HEK293 (cell line): ENCODE measurements around the gene CDC14A.

Source experiments
- CTCF ChIA-PET: fragments of 350-600 bp; formaldehyde crosslinking; extraction: SDS; loops from one replicate; lab custom pipeline; 2021; ENCODE audit warnings: antibody characterized with exemption; lab: Yijun Ruan, JAX
- POLR2A ChIA-PET: fragments of 300-600 bp; formaldehyde crosslinking; extraction: SDS; loops from one replicate; lab custom pipeline; 2020; ENCODE audit warnings: antibody characterized with exemption, inconsistent platforms; lab: Yijun Ruan, JAX
- H3K27ac ChIP-seq: fragments of 200-500 bp; sonication (Bioruptor generic); 2 replicates; pipeline ENCODE4 v1.5.1; 2014; ENCODE audit warnings: low read depth, low read length, control low read depth, inconsistent platforms; ENCODE audit errors: extremely low read depth
- H3K36me3 ChIP-seq, 2 experiments: fragments of 200-500 bp in 1 of 2; sonication (Bioruptor generic) in 1 of 2; 1 replicate in 1 of 2; 2 replicates in 1 of 2; pipeline ENCODE4 v1.5.1; 2014 to 2017; ENCODE audit warnings: inconsistent platforms in 2 of 2, low read length in 2 of 2; ENCODE audit not compliant: control insufficient read depth in 2 of 2, insufficient read depth in 1 of 2
- H3K4me1 ChIP-seq: fragments of 200-500 bp; sonication (Bioruptor generic); 2 replicates; pipeline ENCODE4 v1.5.1; 2014; ENCODE audit warnings: mild to moderate bottlenecking, low read length, inconsistent platforms; ENCODE audit not compliant: control insufficient read depth, insufficient read depth
- H3K4me3 ChIP-seq: 2 replicates; pipeline ENCODE4 v1.5.1; 2011; ENCODE audit warnings: low read depth, mild to moderate bottlenecking, control low read depth, low read length, moderate library complexity
- H3K9me3 ChIP-seq: fragments of 200-500 bp; sonication (Bioruptor generic); 2 replicates; pipeline ENCODE4 v1.5.1; 2014; ENCODE audit warnings: low read depth, low read length, inconsistent platforms; ENCODE audit not compliant: control insufficient read depth, insufficient read depth
- CTCF ChIP-seq: fragments of 450-650 bp; formaldehyde crosslinking; IDR thresholded peaks from 2 replicates; pipeline ENCODE4 v1.5.1; 2016; ENCODE audit warnings: missing biosample characterization, missing genetic modification characterization
- FEZF1 ChIP-seq: fragments of 450-650 bp; formaldehyde crosslinking; IDR thresholded peaks from 2 replicates; pipeline ENCODE4 v1.5.1; 2016; ENCODE audit warnings: missing biosample characterization, missing genetic modification characterization
- GFI1B ChIP-seq: fragments of 450-650 bp; formaldehyde crosslinking; IDR thresholded peaks from 2 replicates; pipeline ENCODE4 v1.5.1; 2016; ENCODE audit warnings: missing biosample characterization, missing genetic modification characterization
- GLI2 ChIP-seq: fragments of 450-650 bp; formaldehyde crosslinking; IDR thresholded peaks from 2 replicates; pipeline ENCODE4; 2017; ENCODE audit warnings: missing biosample characterization, missing genetic modification characterization, low read depth, borderline replicate concordance
- KLF9 ChIP-seq: fragments of 450-650 bp; formaldehyde crosslinking; IDR thresholded peaks from 2 replicates; pipeline ENCODE4 v1.5.1; 2016; ENCODE audit warnings: missing biosample characterization, missing genetic modification characterization, low read depth
- OSR2 ChIP-seq: fragments of 450-650 bp; formaldehyde crosslinking; IDR thresholded peaks from 2 replicates; pipeline ENCODE4 v1.5.1; 2016; ENCODE audit warnings: missing biosample characterization, missing genetic modification characterization
- PATZ1 ChIP-seq: fragments of 450-650 bp; formaldehyde crosslinking; IDR thresholded peaks from 2 replicates; pipeline ENCODE4 v1.5.1; 2016; ENCODE audit warnings: missing biosample characterization, missing genetic modification characterization
- SCRT1 ChIP-seq: fragments of 450-650 bp; formaldehyde crosslinking; IDR thresholded peaks from 2 replicates; pipeline ENCODE4 v1.5.1; 2016; ENCODE audit warnings: missing biosample characterization, missing genetic modification characterization, borderline replicate concordance
- SCRT2 ChIP-seq: fragments of 450-650 bp; formaldehyde crosslinking; IDR thresholded peaks from 2 replicates; pipeline ENCODE4 v1.5.1; 2016; ENCODE audit warnings: missing biosample characterization, missing genetic modification characterization
- SP2 ChIP-seq: fragments of 450-650 bp; formaldehyde crosslinking; IDR thresholded peaks from 2 replicates; pipeline ENCODE4 v1.5.1; 2016; ENCODE audit warnings: missing biosample characterization, missing genetic modification characterization
- ZBTB20 ChIP-seq: fragments of 450-650 bp; formaldehyde crosslinking; IDR thresholded peaks from 2 replicates; pipeline ENCODE4 v1.5.1; 2016; ENCODE audit warnings: missing biosample characterization, missing genetic modification characterization
- ZFP37 ChIP-seq: fragments of 450-650 bp; formaldehyde crosslinking; IDR thresholded peaks from 2 replicates; pipeline ENCODE4 v1.5.1; 2016; ENCODE audit warnings: missing biosample characterization, missing genetic modification characterization
- ZNF184 ChIP-seq: fragments of 450-650 bp; IDR thresholded peaks from 2 replicates; pipeline ENCODE4 v1.5.1; 2018; ENCODE audit warnings: missing biosample characterization, mild to moderate bottlenecking, missing genetic modification characterization
- ZNF274 ChIP-seq, 2 experiments: fragments of 200-500 bp in 1 of 2; fragments of 450-650 bp in 1 of 2; sonication (Bioruptor generic) in 1 of 2; formaldehyde crosslinking in 1 of 2; IDR thresholded peaks; 2 replicates each; pipeline versions ENCODE4 v1.5.1 to v1.6.1; 2014 to 2016; ENCODE audit warnings: borderline replicate concordance in 1 of 2, inconsistent platforms in 1 of 2, low read length in 1 of 2, missing biosample characterization in 1 of 2, missing genetic modification characterization in 1 of 2
- ZNF391 ChIP-seq: fragments of 450-650 bp; formaldehyde crosslinking; IDR thresholded peaks from 2 replicates; pipeline ENCODE4 v1.5.1; 2016; ENCODE audit warnings: low read depth, missing biosample characterization, missing genetic modification characterization, borderline replicate concordance
- ZNF404 ChIP-seq: fragments of 450-650 bp; formaldehyde crosslinking; IDR thresholded peaks from 2 replicates; pipeline ENCODE4 v1.5.1; 2017; ENCODE audit warnings: missing biosample characterization, missing genetic modification characterization
- ZNF544 ChIP-seq: fragments of 450-650 bp; formaldehyde crosslinking; IDR thresholded peaks from 2 replicates; pipeline ENCODE4 v1.5.0; 2017; ENCODE audit warnings: missing biosample characterization, missing genetic modification characterization
- ZNF555 ChIP-seq: fragments of 450-650 bp; formaldehyde crosslinking; conservative IDR thresholded peaks from 2 replicates; pipeline ENCODE4 v1.5.1; 2017; ENCODE audit warnings: missing biosample characterization, mild to moderate bottlenecking, missing genetic modification characterization, inconsistent platforms
- ZNF654 ChIP-seq: fragments of 450-650 bp; formaldehyde crosslinking; IDR thresholded peaks from 2 replicates; pipeline ENCODE4 v1.5.1; 2016; ENCODE audit warnings: low read depth, missing biosample characterization, missing genetic modification characterization
- ZNF664 ChIP-seq: fragments of 450-650 bp; formaldehyde crosslinking; IDR thresholded peaks from 2 replicates; pipeline ENCODE4 v1.5.1; 2016; ENCODE audit warnings: missing biosample characterization, missing genetic modification characterization
- TF ChIP-seq, protein P1 (sequence below): fragments of 450-650 bp; formaldehyde crosslinking; IDR thresholded peaks from 2 replicates; pipeline ENCODE4 v1.5.1; 2016; ENCODE audit warnings: missing biosample characterization, missing genetic modification characterization
- TF ChIP-seq, protein P2 (sequence below): fragments of 450-650 bp; formaldehyde crosslinking; IDR thresholded peaks from 2 replicates; pipeline ENCODE4 v1.5.1; 2016; ENCODE audit warnings: missing biosample characterization, missing genetic modification characterization
- TF ChIP-seq, protein P3 (sequence below): fragments of 450-650 bp; formaldehyde crosslinking; IDR thresholded peaks from 2 replicates; pipeline ENCODE4 v1.5.1; 2016; ENCODE audit warnings: missing biosample characterization, missing genetic modification characterization

The CDC14A gene

GRCh38 chr1:100545855-100546254 is 193.5 kb downstream of the CDC14A start:
- CTCF ChIA-PET, result no interaction called here
- Histone ChIP-seq H3K9me3 (no peaks in the 10 kb centered on the region), H3K36me3 (no peaks in the 10 kb centered on the region), H3K27ac (no peak overlapping the region), H3K4me1 (no peaks in the 10 kb centered on the region), H3K4me3 (no peak overlapping the region)
- POLR2A ChIA-PET, result no interaction called here
- TF ChIP-seq ZNF391 (tag by site-specific recombination) (no peak), OSR2 (tag by site-specific recombination) (peak; percentile 24; the same call in 1 of the 2 replicates), ZNF274 (IDR thresholded peaks at IDR 0.05; ENCODE audit: low read length) (no peak), ZNF274 (tag by site-specific recombination; IDR thresholded peaks at IDR 0.05; ENCODE audit: borderline replicate concordance) (no peak), CTCF (no peak), ZNF664 (tag by site-specific recombination) (no peak), ZNF544 (no peak), SCRT1 (peak; percentile 99), ZNF654 (tag by site-specific recombination) (no peak), SCRT2 (tag by site-specific recombination) (peak; percentile 99)

- Histone ChIP-seq H3K4me3 (no peak overlapping the region), H3K27ac (no peak overlapping the region), H3K36me3 (no peaks in the 10 kb centered on the region), H3K9me3 (no peaks in the 10 kb centered on the region), H3K4me1 (no peaks in the 10 kb centered on the region)
- TF ChIP-seq ZNF654 (tag by site-specific recombination) (no peak), GFI1B (tag by site-specific recombination) (no peak), PATZ1 (tag by site-specific recombination) (no peak), ZFP37 (no peak), ZNF555 (tag by site-specific recombination) (no peak), SP2 (no peak), FEZF1 (no peak), ZNF404 (tag by site-specific recombination) (no peak), ZBTB20 (tag by site-specific recombination) (no peak), KLF9 (tag by site-specific recombination) (no peak), ZNF184 (tag by site-specific recombination) (no peak), GLI2 (no peak)
- TF ChIP-seq, protein P1, sequence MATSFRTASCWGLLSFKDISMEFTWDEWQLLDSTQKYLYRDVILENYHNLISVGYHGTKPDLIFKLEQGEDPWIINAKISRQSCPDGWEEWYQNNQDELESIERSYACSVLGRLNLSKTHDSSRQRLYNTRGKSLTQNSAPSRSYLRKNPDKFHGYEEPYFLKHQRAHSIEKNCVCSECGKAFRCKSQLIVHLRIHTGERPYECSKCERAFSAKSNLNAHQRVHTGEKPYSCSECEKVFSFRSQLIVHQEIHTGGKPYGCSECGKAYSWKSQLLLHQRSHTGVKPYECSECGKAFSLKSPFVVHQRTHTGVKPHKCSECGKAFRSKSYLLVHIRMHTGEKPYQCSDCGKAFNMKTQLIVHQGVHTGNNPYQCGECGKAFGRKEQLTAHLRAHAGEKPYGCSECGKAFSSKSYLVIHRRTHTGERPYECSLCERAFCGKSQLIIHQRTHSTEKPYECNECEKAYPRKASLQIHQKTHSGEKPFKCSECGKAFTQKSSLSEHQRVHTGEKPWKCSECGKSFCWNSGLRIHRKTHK (tag by site-specific recombination), result no peak
- TF ChIP-seq, protein P2, sequence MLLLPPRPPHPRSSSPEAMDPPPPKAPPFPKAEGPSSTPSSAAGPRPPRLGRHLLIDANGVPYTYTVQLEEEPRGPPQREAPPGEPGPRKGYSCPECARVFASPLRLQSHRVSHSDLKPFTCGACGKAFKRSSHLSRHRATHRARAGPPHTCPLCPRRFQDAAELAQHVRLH, result no peak
- TF ChIP-seq, protein P3, sequence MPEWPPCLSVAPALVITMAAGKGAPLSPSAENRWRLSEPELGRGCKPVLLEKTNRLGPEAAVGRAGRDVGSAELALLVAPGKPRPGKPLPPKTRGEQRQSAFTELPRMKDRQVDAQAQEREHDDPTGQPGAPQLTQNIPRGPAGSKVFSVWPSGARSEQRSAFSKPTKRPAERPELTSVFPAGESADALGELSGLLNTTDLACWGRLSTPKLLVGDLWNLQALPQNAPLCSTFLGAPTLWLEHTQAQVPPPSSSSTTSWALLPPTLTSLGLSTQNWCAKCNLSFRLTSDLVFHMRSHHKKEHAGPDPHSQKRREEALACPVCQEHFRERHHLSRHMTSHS (tag by site-specific recombination), result no peak
- ChIA-PET CTCF (no interaction called here), POLR2A (no interaction called here)
These were observed 199.7 kb downstream of the CDC14A start for GRCh38 chr1:100552031-100552430.
